ENCODE results near the gene CLEC4A. TPM values are rescaled to one million over a fixed set of nuclear protein-coding genes. Genes with fewer than 3 reads are reported as not detected.
"Not testable (repeated sequence)": the region's sequence is repeated elsewhere in the genome, so short reads cannot be mapped to it uniquely, and the experiment has no call there.

The CLEC4A gene
- total and polyA plus RNA-seq, 10 of the 15 experiments (the other 5 are each of a cell fraction or from before 2014, with no cell fraction given): 0.62 to 2.1 (median 1.1) TPM

GRCh38 chr12:8089277-8089676 is 34.1 kb upstream of the CLEC4A start:
- 41% methylated on average over 11 of the region's 11 CpGs for WGBS (ENCODE audit: insufficient coverage, insufficient replicate concordance, low lambda C conversion rate, missing lambda C conversion rate)
- peaks cover 49% of the 10 kb centered on the region for H3K79me2 ChIP-seq (ENCODE audit: control insufficient read depth, insufficient read depth, low read length)
- H3K9me3 ChIP-seq (replicated peaks; ENCODE audit: control insufficient read depth, insufficient read depth, low read length); DNase-seq (ENCODE audit: low read depth, low spot score); in situ Hi-C loops (cut with MboI); BruUV-seq (replicated peaks); FAIRE-seq; H4K20me1 ChIP-seq (ENCODE audit: control insufficient read depth, insufficient read depth); H3K4me3 ChIP-seq; H2AFZ ChIP-seq (ENCODE audit: control insufficient read depth, low read depth, low read length); H3K27me3 ChIP-seq (replicated peaks in 1 of 2; ENCODE audit: control insufficient read depth in 2 of 2, insufficient read depth in 2 of 2, low read length in 1 of 2); H3K9ac ChIP-seq (ENCODE audit: control insufficient read depth, insufficient read depth, low read length): not testable (repeated sequence)
- peak; percentile 53 for TF ChIP-seq MEF2B (IDR thresholded peaks at IDR 0.05; ENCODE audit: partially characterized antibody, poor library complexity, severe bottlenecking)
- ATAC-seq: peak; percentile 18; the same call in 2 of the 3 replicates
- CTCF ChIA-PET: interaction anchor here (1.6 kb wide), 1 partner anchor 9 kb away, joined by 4 read pairs; no protein-coding TSS in a partner anchor
- H3K36me3 ChIP-seq (ENCODE audit: control insufficient read depth in 2 of 2, insufficient read depth in 2 of 2, low read length in 1 of 2): peaks cover 9 to 27% of the 10 kb centered on the region in 2 experiments
- POLR2A ChIA-PET: interaction anchor here (1.6 to 2.7 kb wide), 3 partner anchors 11 to 119 kb away, joined by 3 to 13 read pairs (median 5); partner anchors contain the start of gene FOXJ2
- intact Hi-C loops (cut with micrococcal nuclease; ENCODE audit: unreplicated experiment): loop anchor here (10.0 kb wide), 1 partner anchor 154 kb away; the partner anchor contains the start of gene SLC2A3
- SMC1A ChIA-PET (ENCODE audit: uncharacterized antibody, unreplicated experiment): interaction anchor here (1.2 to 2.1 kb wide), 2 partner anchors 51 to 156 kb away, joined by 6 to 8 read pairs; no protein-coding TSS in a partner anchor
- H3K27ac ChIP-seq (ENCODE audit: control insufficient read depth, insufficient read depth): peak overlapping the region; percentile 70
- H3K4me2 ChIP-seq (ENCODE audit: control insufficient read depth, insufficient read depth): peak overlapping the region; percentile 94
- H3K4me1 ChIP-seq (ENCODE audit: control insufficient read depth, insufficient read depth, low read length): peaks cover 10% of the 10 kb centered on the region
- RAD21 ChIA-PET (ENCODE audit: unreplicated experiment): interaction anchor here (2.3 kb wide), 1 partner anchor 11 kb away, joined by 7 read pairs; no protein-coding TSS in a partner anchor

DNA sequence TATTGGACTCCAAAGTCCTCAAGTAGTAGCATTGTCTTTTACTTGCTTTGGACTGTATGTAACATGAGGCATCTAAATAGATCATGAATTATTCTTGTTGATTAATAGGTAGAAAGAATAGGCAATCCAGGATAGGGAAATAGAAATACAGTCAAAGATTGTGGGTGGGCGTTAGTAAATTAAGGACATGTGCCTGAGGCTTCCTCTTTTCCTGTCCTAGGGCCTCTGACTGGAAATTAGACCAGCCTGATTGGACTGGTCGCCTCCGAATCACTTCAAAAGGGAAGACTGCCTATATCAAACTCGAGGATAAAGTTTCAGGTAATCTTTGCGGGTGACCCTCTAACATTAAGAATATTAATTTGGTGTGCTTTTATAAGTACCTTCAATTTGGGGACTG is 33.7 kb upstream of the CLEC4A start:
- Histone ChIP-seq H3K4me3 (no peak overlapping the region), H3K9ac (ENCODE audit: control insufficient read depth, insufficient read depth, low read length) (no peak overlapping the region), H3K27ac (ENCODE audit: control insufficient read depth, insufficient read depth) (no peak overlapping the region; the same call in 1 of the 2 replicates), H3K9me3 (replicated peaks; ENCODE audit: control insufficient read depth, insufficient read depth, low read length) (no peaks in the 10 kb centered on the region), H2AFZ (ENCODE audit: control insufficient read depth, low read depth, low read length) (no peak overlapping the region), H3K27me3 (replicated peaks in 1 of 2; ENCODE audit: control insufficient read depth in 2 of 2, insufficient read depth in 2 of 2, low read length in 1 of 2) (no peaks in the 10 kb centered on the region), H3K4me2 (ENCODE audit: control insufficient read depth, insufficient read depth) (no peak overlapping the region), H4K20me1 (ENCODE audit: control insufficient read depth, insufficient read depth) (no peaks in the 10 kb centered on the region), H3K4me1 (ENCODE audit: control insufficient read depth, insufficient read depth, low read length) (peaks cover 10% of the 10 kb centered on the region), H3K36me3 (ENCODE audit: control insufficient read depth in 2 of 2, insufficient read depth in 2 of 2, low read length in 1 of 2) (peaks cover 10 to 30% of the 10 kb centered on the region in 2 experiments), H3K79me2 (ENCODE audit: control insufficient read depth, insufficient read depth, low read length) (peaks cover 45% of the 10 kb centered on the region)
- POLR2A ChIA-PET: no interaction called here
- ATAC-seq (no peak), FAIRE-seq (no peak), DNase-seq (ENCODE audit: low read depth, low spot score) (no peak)
- CTCF ChIA-PET: no interaction called here
- SMC1A ChIA-PET (ENCODE audit: uncharacterized antibody, unreplicated experiment): no interaction called here
- RAD21 ChIA-PET (ENCODE audit: unreplicated experiment): no interaction called here
- TF ChIP-seq REST (IDR thresholded peaks at IDR 0.05; ENCODE audit: low read depth, low read length) (no peak), HSF1 (IDR thresholded peaks at IDR 0.05; ENCODE audit: low read depth, low read length) (no peak)
- TF ChIP-seq, protein P1, sequence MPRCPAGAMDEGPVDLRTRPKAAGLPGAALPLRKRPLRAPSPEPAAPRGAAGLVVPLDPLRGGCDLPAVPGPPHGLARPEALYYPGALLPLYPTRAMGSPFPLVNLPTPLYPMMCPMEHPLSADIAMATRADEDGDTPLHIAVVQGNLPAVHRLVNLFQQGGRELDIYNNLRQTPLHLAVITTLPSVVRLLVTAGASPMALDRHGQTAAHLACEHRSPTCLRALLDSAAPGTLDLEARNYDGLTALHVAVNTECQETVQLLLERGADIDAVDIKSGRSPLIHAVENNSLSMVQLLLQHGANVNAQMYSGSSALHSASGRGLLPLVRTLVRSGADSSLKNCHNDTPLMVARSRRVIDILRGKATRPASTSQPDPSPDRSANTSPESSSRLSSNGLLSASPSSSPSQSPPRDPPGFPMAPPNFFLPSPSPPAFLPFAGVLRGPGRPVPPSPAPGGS (IDR thresholded peaks at IDR 0.05; ENCODE audit: borderline replicate concordance, insufficient read depth, low read depth, low read length, poor library complexity, severe bottlenecking): no peak
- no TSS peak for BruUV-seq (replicated peaks)
- in situ Hi-C loops (cut with MboI): no loop called here
- intact Hi-C loops (cut with micrococcal nuclease; ENCODE audit: unreplicated experiment): loop anchor here (10.0 kb wide), 1 partner anchor 155 kb away; the partner anchor contains the start of gene SLC2A3
- 96% methylated on average over 5 of the region's 5 CpGs for whole genome bisulfite sequencing (ENCODE audit: insufficient coverage, insufficient replicate concordance, low lambda C conversion rate, missing lambda C conversion rate)
